ENCODE measurements around the gene ST8SIA1.
"Not testable (repeated sequence)": the region's sequence is repeated elsewhere in the genome, so short reads cannot be mapped to it uniquely, and the experiment has no call there.

The ST8SIA1 gene

DNA sequence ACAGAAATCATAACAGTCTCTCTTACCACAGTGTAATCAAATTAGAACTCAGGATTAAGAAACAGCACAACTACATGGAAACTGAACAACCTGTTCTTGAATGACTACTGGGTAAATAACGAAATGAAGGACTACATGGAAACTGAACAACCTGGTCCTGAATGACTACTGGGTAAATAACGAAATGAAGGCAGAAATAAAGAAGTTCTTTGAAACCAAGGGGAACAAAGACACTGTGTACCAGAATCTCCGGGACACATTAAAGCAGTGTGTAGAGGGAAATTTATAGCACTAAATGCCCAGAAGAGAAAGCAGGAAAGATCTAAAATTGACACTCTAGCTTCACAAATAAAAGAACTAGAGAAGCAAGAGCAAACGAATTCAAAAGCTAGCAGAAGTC, 185.2 kb downstream of the ST8SIA1 start:
- not testable (repeated sequence) for DNase-seq

DNA sequence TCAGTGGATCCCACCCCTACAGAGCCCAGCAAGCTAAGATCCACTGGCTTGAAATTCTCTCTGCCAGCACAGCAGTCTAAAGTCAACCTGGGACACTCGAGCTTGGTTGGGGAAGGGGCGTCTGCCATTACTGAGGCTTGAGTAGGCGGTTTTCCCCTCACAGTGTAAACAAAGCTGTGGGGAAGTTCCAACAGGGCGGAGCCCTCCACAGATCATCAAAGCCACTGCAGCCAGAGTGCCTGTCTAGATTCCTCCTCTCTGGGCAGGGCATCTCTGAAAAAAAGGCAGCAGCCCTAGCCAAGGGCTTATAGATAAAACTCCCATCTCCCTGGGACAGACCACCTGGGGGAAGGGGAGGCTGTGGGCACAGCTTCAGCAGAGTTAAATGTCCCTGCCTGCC, 187.8 kb downstream of the ST8SIA1 start:
- not testable (repeated sequence) for DNase-seq
